NCI-H2196 (cell line): ENCODE measurements around the gene PRAC1.
A peak's percentile ranks its signal among the peaks of the same experiment; 100 is the strongest.

ENCODE experiments used
- DNase-seq: peaks from one replicate; lab custom pipeline; 2025; ENCODE audit not compliant: unreplicated experiment; lab: John Stamatoyannopoulos, UW

The PRAC1 gene

DNA sequence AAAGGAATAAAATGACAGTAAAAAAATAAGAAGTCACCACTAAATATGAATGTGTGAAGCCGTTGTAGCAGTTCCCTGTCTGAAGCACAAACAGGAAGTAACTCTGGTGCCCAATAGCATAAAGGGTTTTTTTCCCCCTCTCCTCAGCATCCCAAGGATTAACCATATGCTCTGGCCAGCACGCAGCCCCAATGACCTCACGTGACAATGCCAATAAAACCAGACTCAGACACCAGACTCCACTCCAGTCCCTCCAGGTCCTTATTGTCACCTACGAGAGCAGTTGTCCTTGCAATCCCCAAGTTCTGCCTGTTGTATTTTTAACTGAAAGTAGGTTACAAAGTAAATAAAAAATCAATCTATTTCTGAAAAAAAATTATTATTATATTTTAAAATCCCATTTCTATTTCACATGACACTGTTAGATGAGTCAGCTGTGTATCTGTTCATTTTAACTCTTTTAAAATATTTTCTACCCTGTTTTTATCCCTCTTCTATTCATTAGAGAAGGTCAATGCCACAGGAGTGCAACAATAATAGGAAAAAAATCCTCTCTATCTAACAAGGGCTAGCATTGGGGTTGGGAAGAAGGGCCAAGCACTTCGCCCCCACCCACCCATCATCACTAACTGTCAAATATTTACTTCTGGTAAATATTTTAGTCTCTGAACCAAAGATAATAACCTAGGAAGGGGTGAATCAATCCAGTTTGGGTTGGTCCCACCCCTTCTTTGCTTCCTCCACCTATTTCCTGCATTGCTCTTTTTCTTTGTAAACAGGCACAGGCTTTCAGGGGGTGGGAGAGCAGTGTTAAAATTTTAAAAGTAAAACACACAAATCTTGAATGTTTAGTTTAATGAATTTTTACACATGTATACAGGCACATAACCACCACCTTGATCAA, 6.6 kb downstream of the PRAC1 start:
- DNase-seq: no peak

DNA sequence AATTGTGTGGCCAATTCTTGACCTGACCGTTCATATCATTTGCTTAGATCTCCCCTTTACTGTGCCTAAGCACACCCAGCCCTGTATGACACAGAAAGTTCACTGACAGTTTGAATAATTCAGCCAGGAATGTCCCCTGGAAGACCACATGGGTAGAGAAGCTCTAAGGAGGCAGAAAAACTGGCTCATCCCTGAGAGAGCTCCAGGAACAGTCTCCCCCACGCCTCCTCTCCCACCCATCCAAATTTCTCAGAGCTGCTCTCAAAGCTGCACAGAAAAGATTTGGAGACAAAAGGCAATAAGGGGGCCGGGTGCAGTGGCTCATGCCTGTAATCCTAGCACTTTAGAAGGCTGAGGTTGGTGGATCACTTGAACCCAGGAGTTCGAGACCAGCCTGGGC, 11.2 kb downstream of the PRAC1 start:
- DNase-seq: no peak

DNA sequence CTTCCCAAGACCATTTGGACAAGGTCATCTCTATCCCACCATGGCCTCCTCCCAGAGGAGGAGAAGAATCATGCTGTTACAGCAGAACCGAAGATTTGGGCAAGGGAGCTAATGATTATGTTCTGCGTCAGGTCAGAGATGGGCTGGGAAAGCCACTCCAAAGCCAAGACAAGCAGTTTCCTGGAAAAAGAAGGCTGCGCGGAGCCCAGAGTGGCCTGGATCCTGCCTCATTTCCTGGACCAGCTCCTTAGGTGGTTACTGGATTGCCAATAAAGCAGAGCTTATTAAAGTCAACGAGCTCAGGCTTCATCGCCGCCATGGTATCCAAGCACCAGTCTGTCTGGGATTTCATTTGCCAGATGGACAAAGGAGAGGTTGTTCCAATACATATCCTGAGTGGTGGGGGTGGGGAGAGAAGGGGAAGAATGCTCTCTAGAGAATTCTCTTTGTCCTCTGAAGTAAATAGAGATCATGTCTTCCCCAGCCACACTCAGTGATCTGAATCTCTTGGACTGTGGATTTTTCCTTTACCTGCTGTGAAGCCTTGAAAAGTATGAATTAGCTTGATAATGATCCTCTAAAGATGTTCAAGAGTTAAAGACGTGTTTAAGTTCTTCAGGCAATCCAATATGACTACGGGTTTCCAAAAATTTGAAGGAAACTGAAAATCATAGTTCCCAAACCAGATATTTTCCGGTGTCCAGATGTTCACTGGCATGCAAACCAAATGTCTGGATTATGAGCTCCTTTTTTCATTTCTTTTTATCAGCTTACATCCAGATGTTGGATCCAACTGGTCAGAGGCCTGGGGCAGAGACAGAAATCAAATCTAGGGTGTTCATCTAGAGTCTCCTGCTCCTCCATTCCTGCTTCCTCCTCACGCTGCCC, 17.7 kb downstream of the PRAC1 start:
- peak; percentile 58 for DNase-seq

DNA sequence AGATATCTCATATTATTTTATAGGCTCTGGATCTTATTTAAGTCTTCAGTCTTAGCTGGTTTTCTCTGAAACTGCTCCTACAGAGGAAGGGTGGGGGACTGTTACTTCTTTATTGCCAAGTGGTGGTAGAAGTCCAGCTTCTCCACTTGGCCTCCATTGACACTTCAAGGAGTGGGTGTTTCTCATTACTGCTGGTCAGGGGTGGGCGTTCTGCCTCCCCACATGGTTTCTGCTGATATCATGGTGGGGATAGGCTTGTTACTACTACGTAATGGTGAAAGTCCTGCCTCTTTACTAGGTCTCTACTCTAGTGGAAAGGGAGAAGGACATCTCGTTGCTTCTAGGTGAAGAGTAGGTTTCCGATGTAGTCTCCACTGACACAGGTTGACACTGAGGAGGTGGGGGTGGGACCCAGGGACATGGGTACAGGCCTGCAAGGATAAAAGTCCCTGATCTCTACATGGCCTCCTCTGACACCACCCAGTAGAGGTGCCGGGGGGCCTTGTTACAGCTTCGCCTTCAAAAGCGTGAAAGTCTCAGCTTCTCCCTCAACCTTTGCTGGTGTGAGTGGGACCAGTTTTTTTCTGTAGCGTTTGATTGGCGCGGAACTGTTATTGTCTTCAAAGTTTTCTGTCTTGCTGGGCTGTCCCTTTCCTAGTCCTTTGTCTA, 20.3 kb downstream of the PRAC1 start:
- DNase-seq: no peak

DNA sequence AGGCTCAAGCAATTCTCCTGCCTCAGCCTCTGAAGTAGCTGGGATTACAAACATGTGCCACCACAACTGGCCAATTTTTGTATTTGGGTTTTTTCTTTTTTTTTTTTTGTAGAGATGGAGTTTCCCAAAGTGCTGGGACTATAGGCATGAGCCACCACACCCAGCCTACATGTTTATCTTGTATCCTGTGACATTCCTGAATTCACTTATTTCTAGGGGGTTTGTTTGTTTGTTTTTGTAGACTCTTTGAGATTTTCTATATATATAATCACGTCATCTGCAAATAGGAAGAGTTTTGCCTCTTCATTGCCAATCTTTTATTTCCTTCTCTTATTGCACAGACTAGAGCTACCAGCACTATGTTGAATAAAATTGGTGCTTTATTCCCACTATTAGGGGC, 29.1 kb downstream of the PRAC1 start:
- DNase-seq: no peak

DNA sequence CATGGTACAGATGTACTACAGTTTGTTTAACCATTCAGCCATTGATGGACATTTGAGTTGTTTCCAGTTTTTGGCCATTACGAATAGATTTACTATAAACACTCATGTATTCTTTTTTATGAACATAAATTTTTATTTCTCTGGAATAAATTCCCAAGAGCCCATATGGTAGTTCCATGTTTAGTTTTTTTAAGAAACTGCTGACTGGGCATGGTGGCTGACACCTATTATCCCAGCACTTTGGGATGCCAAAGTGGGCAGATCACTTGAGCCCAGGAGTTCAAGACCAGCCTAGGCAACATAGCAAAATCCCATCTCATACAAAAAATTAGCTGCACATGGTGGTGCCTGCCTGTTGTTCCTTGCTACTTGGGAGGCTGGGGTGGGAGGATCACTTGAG, 30.3 kb downstream of the PRAC1 start:
- no peak for DNase-seq

DNA sequence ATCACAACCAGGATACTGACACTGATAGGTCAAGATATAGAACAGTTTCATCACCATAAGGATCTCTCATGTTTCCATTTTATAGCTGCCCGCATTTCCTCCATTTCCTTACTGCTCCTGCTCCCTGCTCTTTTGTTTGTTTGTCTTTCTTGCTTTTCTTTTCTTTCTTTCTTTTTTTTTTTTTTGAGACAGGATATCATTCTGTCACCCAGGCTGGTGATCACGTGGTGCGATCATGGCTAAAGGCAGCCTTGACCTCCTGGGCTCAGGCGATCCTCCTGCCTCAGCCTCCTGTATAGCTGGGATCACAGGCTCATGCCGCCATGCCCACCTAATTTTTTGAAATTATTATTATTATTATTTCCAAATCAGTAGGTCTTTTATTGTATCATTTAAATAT, 31.7 kb downstream of the PRAC1 start:
- no peak for DNase-seq

DNA sequence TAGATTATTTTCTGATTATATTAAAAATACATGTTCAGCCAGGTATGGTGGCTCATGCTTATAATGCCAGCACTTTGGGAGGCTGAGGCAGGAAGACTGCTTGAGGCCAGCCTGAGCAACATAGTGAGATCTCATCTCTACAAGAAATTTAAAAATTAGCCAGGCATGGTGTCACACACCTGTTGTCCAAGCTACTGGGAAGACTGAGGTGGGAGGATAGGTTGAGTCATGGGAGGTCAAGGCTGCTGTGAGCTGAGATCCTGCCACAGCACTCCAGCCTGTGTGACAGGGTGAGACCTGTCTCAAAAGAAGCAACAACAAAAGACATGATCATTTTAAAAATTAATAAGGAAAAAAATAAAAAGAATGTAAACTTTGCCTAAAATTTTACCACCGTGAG, 40.7 kb downstream of the PRAC1 start:
- DNase-seq: no peak

DNA sequence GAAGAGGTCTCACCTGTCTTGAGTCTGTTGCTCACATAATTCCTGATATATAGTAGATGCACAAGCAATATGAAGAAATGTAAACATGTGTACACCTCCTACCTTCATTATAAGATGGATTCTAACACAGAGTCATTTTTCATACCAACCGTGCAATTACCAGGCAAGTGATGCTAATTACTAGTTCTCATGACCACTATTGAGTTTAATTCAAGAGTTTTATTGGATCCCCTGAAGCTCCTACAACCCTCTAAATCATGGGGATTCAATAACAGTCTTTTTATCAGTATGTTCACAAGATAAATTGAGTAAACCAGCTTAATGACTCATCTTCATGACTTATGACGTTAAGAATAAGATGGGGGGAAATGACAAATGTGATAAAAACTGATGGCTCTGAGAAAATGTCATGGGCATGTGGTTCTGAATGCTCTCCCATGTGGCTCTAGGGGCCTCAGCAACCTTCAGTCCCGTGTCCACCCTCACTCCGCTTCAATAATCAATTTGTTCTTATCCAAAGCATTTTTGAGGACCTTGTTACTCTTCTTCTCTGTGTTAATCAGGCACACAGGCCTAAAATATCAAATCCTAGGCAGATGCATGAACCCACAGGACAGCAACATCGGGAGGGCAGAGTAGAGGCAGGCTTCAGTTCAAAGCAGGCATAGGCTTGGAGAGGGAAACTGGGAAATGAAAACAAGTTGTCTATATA, 42.8 kb downstream of the PRAC1 start:
- no peak for DNase-seq

DNA sequence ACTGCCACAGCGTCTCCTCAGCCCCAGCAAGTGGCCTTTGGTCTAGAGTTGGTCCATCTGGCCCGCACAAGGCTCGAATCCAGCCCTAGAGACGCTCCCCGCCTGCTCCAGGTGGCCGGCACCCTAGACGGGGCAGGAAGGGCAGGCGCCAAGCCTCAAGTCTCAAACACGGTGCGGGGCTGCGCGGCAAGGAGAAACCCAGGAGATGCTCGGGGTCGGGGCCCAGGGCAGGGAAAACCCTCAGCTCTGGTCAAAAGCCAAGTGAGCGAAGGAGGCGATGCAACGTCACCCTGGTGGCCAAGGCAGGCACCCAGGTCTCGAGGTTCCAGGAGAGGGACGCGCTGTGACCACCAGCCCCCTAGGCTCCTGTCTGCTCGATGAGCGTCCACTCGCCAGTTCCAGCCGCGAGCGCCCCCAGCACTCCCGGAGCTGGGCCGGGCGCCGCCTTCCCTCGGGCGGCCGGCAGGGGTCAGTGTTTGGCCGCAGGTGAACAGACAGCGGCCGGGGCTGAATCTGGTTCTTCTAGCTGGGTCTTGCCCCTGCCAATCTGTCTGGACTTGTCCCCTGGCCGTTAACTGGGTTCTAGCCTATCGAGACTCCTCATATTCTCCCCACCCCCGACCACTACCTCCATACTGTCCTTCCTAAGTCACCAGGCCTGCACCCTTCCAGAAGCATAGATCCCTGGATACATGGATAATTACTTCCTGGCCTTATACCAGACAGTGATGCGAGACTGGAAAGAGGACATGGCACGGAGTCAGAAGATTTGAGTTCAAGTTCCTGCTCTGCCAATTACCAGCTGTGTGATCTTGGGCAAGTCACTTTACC, 44.0 kb downstream of the PRAC1 start:
- peak; percentile 79 for DNase-seq

DNA sequence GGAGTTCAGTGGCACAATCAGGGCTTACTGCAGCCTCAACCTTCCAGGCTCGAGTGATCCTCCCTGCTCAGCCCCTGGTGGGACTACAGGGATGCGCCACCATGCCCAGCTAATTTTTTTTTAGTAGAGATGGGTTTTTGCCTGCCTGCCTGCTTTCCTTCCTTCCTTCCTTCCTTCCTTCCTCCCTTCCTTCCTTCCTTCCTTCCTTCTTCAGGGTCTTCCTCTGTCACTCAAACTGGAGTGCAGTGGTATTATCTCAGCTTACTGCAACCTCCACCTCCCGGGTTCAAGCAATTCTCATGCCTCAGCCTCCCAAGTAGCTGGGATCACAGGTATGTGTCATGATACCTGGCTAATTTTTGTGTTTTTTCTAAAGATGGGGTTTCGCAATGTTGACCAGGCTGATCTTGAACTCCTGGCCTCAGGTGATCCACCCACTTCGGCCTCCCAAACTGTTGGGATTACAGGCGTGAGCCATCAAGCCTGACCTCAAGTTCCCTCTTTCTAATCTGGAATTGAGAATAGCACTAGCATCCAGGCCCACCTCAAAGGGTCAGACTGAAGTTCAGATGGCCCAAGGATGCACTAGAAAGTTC, 45.3 kb downstream of the PRAC1 start:
- no peak for DNase-seq

DNA sequence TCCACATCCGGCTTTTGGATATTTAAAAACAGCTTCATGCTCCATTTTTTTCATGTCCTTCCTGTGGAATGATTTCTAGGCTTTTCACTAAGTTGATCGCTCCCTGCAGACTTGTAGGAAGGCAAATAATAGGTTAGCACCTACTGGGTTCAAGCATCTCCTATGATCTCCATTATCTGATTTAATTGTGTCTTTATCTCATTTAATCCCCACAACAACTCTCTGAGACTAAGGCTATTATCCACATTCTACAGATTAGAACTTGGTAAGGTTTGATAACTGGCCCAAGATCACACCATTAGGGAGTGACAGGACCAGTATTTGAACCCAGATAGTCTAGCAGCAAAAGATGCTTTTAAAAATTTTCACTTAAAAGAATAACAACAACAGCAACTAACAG, 50.0 kb downstream of the PRAC1 start:
- no peak for DNase-seq
